DMS53 treated with DMSO at 0.1 percent for 48 hours (cell line): ENCODE results near the gene OR51B2.
"Not testable (repeated sequence)": the region's sequence is repeated elsewhere in the genome, so short reads cannot be mapped to it uniquely, and the experiment has no call there.

Experiments used
- DNase-seq: peaks from one replicate; lab custom pipeline; 2025; ENCODE audit not compliant: unreplicated experiment; lab: John Stamatoyannopoulos, UW

OR51B2 gene

GRCh38 chr11:5324197-5324596 lies at the start of gene OR51B2:
TSS of gene OR51B2 (minus strand) at chr11:5324297. CDS start at chr11:5324297, 0 bp downstream.
- no peak for DNase-seq

- DNase-seq: no peak
Observed at GRCh38 chr11:5369789-5370188, 45.7 kb upstream of the OR51B2 start.

GRCh38 chr11:5368502-5369043 lies 44.5 kb upstream of the OR51B2 start:
- DNase-seq: no peak

- no peak for DNase-seq
Observed at GRCh38 chr11:5367448-5368074, 43.5 kb upstream of the OR51B2 start.

GRCh38 chr11:5366856-5367255 lies 42.8 kb upstream of the OR51B2 start:
- DNase-seq: no peak

GRCh38 chr11:5366365-5366764 lies 42.3 kb upstream of the OR51B2 start:
- not testable (repeated sequence) for DNase-seq

- DNase-seq: no peak
Observed at GRCh38 chr11:5364214-5364613, 40.1 kb upstream of the OR51B2 start.

GRCh38 chr11:5363679-5364078 lies 39.6 kb upstream of the OR51B2 start:
- no peak for DNase-seq

- no peak for DNase-seq
Observed at GRCh38 chr11:5362017-5362625, 38.0 kb upstream of the OR51B2 start.

- not testable (repeated sequence) for DNase-seq
Observed at GRCh38 chr11:5356031-5356430, 31.9 kb upstream of the OR51B2 start.

- no peak for DNase-seq
Observed at GRCh38 chr11:5351208-5351607, 27.1 kb upstream of the OR51B2 start, which contains the start of gene OR51B6. TSS of gene OR51B6 (plus strand) at chr11:5351508. CDS start at chr11:5351508, 0 bp downstream.

GRCh38 chr11:5349550-5349949 lies 25.5 kb upstream of the OR51B2 start:
- no peak for DNase-seq

- no peak for DNase-seq
Observed at GRCh38 chr11:5348551-5349194, 24.6 kb upstream of the OR51B2 start.

GRCh38 chr11:5345831-5346230 lies 21.7 kb upstream of the OR51B2 start:
- no peak for DNase-seq

GRCh38 chr11:5343474-5344335 lies 19.6 kb upstream of the OR51B2 start, which contains the start of gene OR51B5:
TSS of gene OR51B5 (minus strand) at chr11:5343524. CDS start at chr11:5343524, 0 bp downstream.
- DNase-seq: no peak

GRCh38 chr11:5339771-5340322 lies 15.8 kb upstream of the OR51B2 start:
- no peak for DNase-seq

GRCh38 chr11:5337253-5337652 lies 13.2 kb upstream of the OR51B2 start:
- DNase-seq: not testable (repeated sequence)

GRCh38 chr11:5336331-5336730 lies 12.2 kb upstream of the OR51B2 start:
- no peak for DNase-seq

- DNase-seq: no peak
Observed at GRCh38 chr11:5335170-5335569, 11.1 kb upstream of the OR51B2 start.

- DNase-seq: no peak
Observed at GRCh38 chr11:5317292-5317691, 6.8 kb downstream of the OR51B2 start.
